Activated T-helper 1 cell treated with anti-CD3 and anti-CD28 coated beads, Interleukin-12 subunit alpha, Interleukin-12 subunit beta, Interleukin-2, Interleukin-4 antibody, amounts not matched to agents 30 ng/mL and 10 ng/mL and 1 ng/mL, durations not matched to agents 14 hours and 24 hours and 36 hours (primary cell): Measurements from ENCODE around the gene TRIM38. TPM values are rescaled to one million over a fixed set of nuclear protein-coding genes. Genes with fewer than 3 reads are reported as not detected.
A peak's percentile ranks its signal among the peaks of the same experiment; 100 is the strongest.

Experiments used
- DNase-seq: peaks from one replicate; pipeline ENCODE4 v3.0.0; 2021; ENCODE audit warnings: low spot score
- H3K27ac Mint-ChIP-seq: one replicate; pipeline ENCODE4 v1.8.0; 2021; ENCODE audit warnings: mild to moderate bottlenecking, mixed read lengths
- H3K27me3 Mint-ChIP-seq: one replicate; pipeline ENCODE4 v1.8.0; 2022; ENCODE audit warnings: mild to moderate bottlenecking, moderate library complexity, mixed read lengths; ENCODE audit not compliant: insufficient read depth
- H3K36me3 Mint-ChIP-seq: one replicate; pipeline ENCODE4 v1.8.0; 2021; ENCODE audit warnings: low read depth, mixed read lengths
- H3K4me1 Mint-ChIP-seq: one replicate; pipeline ENCODE4 v1.8.0; 2021; ENCODE audit warnings: low read depth, mixed read lengths
- H3K4me3 Mint-ChIP-seq: one replicate; pipeline ENCODE4 v1.8.0; 2021; ENCODE audit warnings: mild to moderate bottlenecking, moderate library complexity, mixed read lengths
- H3K9me3 Mint-ChIP-seq: one replicate; pipeline ENCODE4 v1.8.0; 2021; ENCODE audit warnings: mixed read lengths
- intact Hi-C: fragments of 100-400 bp; cut with micrococcal nuclease; formaldehyde crosslinking; loops from one replicate; pipeline ENCODE4 v1.15.1; 2024
- total RNA-seq: library from RNA; stranded (reverse); gene quantifications from 2 replicates; pipeline ENCODE4 v1.2.3, GENCODE V29; 2022

Gene TRIM38
- total RNA-seq, 1 donor from 2014 or later, result 24.5 TPM

GRCh38 chr6:25961619-25962148, 918 bp upstream of the TRIM38 start:
- intact Hi-C loops, result loop anchor here (1.0 to 10.0 kb wide), 11 partner anchors 15 to 1027 kb away; partner anchors contain the start of gene RIPOR2
- H3K36me3 Mint-ChIP-seq, result peaks cover 37% of the 10 kb centered on the region
- no peaks in the 10 kb centered on the region for H3K27me3 Mint-ChIP-seq
- no peak for DNase-seq
- peaks cover 83% of the 10 kb centered on the region for H3K4me1 Mint-ChIP-seq
- peaks cover 28% of the 10 kb centered on the region for H3K9me3 Mint-ChIP-seq
- peak overlapping the region; percentile 94 for H3K4me3 Mint-ChIP-seq
- H3K27ac Mint-ChIP-seq, result peak overlapping the region; percentile 95

GRCh38 chr6:25963426-25964123, 973 bp downstream of the TRIM38 start:
- H3K9me3 Mint-ChIP-seq, result peaks cover 24% of the 10 kb centered on the region
- peaks cover 54% of the 10 kb centered on the region for H3K36me3 Mint-ChIP-seq
- peak overlapping the region; percentile 94 for H3K4me3 Mint-ChIP-seq
- peaks cover 90% of the 10 kb centered on the region for H3K4me1 Mint-ChIP-seq
- H3K27ac Mint-ChIP-seq, result peak overlapping the region; percentile 83
- DNase-seq, result no peak
- no peaks in the 10 kb centered on the region for H3K27me3 Mint-ChIP-seq
- intact Hi-C loops, result loop anchor here (2.0 to 10.0 kb wide), 7 partner anchors 13 to 1029 kb away; partner anchors contain the start of gene RIPOR2

- Mint-ChIP-seq H3K27ac (no peak overlapping the region), H3K27me3 (no peaks in the 10 kb centered on the region), H3K36me3 (peaks cover 58% of the 10 kb centered on the region), H3K4me3 (peak overlapping the region; percentile 86), H3K9me3 (peaks cover 12% of the 10 kb centered on the region), H3K4me1 (peaks cover 86% of the 10 kb centered on the region)
- DNase-seq, result no peak
- intact Hi-C loops, result loop anchor here (10.0 kb wide), 1 partner anchor 1030 kb away; the partner anchor contains the start of gene RIPOR2
These were observed 2.5 kb downstream of the TRIM38 start for GRCh38 chr6:25965058-25965457.

GRCh38 chr6:25966711-25967110, 4.1 kb downstream of the TRIM38 start:
- no peaks in the 10 kb centered on the region for H3K27me3 Mint-ChIP-seq
- peak overlapping the region; percentile 60 for H3K27ac Mint-ChIP-seq
- peaks cover 86% of the 10 kb centered on the region for H3K4me1 Mint-ChIP-seq
- no peaks in the 10 kb centered on the region for H3K9me3 Mint-ChIP-seq
- peaks cover 63% of the 10 kb centered on the region for H3K36me3 Mint-ChIP-seq
- peak overlapping the region; percentile 78 for H3K4me3 Mint-ChIP-seq
- DNase-seq, result no peak
- intact Hi-C loops, result loop anchor here (1.0 to 10.0 kb wide), 2 partner anchors 10 to 1032 kb away; partner anchors contain the start of gene RIPOR2

- H3K27ac Mint-ChIP-seq, result no peak overlapping the region
- no peaks in the 10 kb centered on the region for H3K9me3 Mint-ChIP-seq
- peaks cover 86% of the 10 kb centered on the region for H3K4me1 Mint-ChIP-seq
- H3K27me3 Mint-ChIP-seq, result no peaks in the 10 kb centered on the region
- H3K36me3 Mint-ChIP-seq, result peaks cover 74% of the 10 kb centered on the region
- no peak overlapping the region for H3K4me3 Mint-ChIP-seq
- no peak for DNase-seq
- intact Hi-C loops, result loop anchor here (10.0 kb wide), 1 partner anchor 1034 kb away; the partner anchor contains the start of gene RIPOR2
These were observed 6.2 kb downstream of the TRIM38 start for GRCh38 chr6:25968769-25969168.

- peak overlapping the region; percentile 15 for H3K4me3 Mint-ChIP-seq
These were observed 8.7 kb downstream of the TRIM38 start for GRCh38 chr6:25971187-25971821.

GRCh38 chr6:25972128-25972527, 9.5 kb downstream of the TRIM38 start:
- H3K9me3 Mint-ChIP-seq, result no peaks in the 10 kb centered on the region
- H3K36me3 Mint-ChIP-seq, result peaks cover 77% of the 10 kb centered on the region
- peaks cover 74% of the 10 kb centered on the region for H3K4me1 Mint-ChIP-seq
- no peak overlapping the region for H3K4me3 Mint-ChIP-seq
- H3K27me3 Mint-ChIP-seq, result no peaks in the 10 kb centered on the region
- H3K27ac Mint-ChIP-seq, result no peak overlapping the region
- DNase-seq, result no peak
- intact Hi-C loops, result no loop called here

More at GRCh38 chr6:25971187-25971821, 8.7 kb downstream of the TRIM38 start:
- intact Hi-C loops, result no loop called here
- peak overlapping the region; percentile 69 for H3K27ac Mint-ChIP-seq
- no peaks in the 10 kb centered on the region for H3K9me3 Mint-ChIP-seq
- no peaks in the 10 kb centered on the region for H3K27me3 Mint-ChIP-seq
- DNase-seq, result no peak
- peaks cover 74% of the 10 kb centered on the region for H3K4me1 Mint-ChIP-seq
- peaks cover 78% of the 10 kb centered on the region for H3K36me3 Mint-ChIP-seq

- Mint-ChIP-seq H3K4me3 (no peak overlapping the region), H3K27me3 (no peaks in the 10 kb centered on the region), H3K27ac (no peak overlapping the region), H3K9me3 (no peaks in the 10 kb centered on the region), H3K36me3 (peaks cover 76% of the 10 kb centered on the region), H3K4me1 (peaks cover 74% of the 10 kb centered on the region)
- intact Hi-C loops, result no loop called here
- no peak for DNase-seq
These were observed 10.3 kb downstream of the TRIM38 start for GRCh38 chr6:25972902-25973301.

GRCh38 chr6:25973923-25974555, 11.4 kb downstream of the TRIM38 start:
- H3K4me3 Mint-ChIP-seq, result no peak overlapping the region
- H3K4me1 Mint-ChIP-seq, result peaks cover 63% of the 10 kb centered on the region
- no peaks in the 10 kb centered on the region for H3K27me3 Mint-ChIP-seq
- H3K27ac Mint-ChIP-seq, result no peak overlapping the region
- H3K36me3 Mint-ChIP-seq, result peaks cover 67% of the 10 kb centered on the region
- no peaks in the 10 kb centered on the region for H3K9me3 Mint-ChIP-seq
- intact Hi-C loops, result no loop called here
- DNase-seq, result no peak

GRCh38 chr6:25975923-25976560, 13.4 kb downstream of the TRIM38 start:
- H3K4me1 Mint-ChIP-seq, result peaks cover 54% of the 10 kb centered on the region

GRCh38 chr6:25980935-25981334, 18.3 kb downstream of the TRIM38 start:
- Mint-ChIP-seq H3K4me3 (no peak overlapping the region), H3K27ac (peak overlapping the region; percentile 29), H3K27me3 (no peaks in the 10 kb centered on the region), H3K4me1 (peaks cover 46% of the 10 kb centered on the region), H3K9me3 (no peaks in the 10 kb centered on the region), H3K36me3 (peaks cover 62% of the 10 kb centered on the region)
- DNase-seq, result no peak
- intact Hi-C loops, result no loop called here

More at GRCh38 chr6:25975923-25976560, 13.4 kb downstream of the TRIM38 start:
- Mint-ChIP-seq H3K27me3 (no peaks in the 10 kb centered on the region), H3K4me3 (no peak overlapping the region), H3K27ac (peak overlapping the region; percentile 58), H3K36me3 (peaks cover 63% of the 10 kb centered on the region), H3K9me3 (no peaks in the 10 kb centered on the region)
- no peak for DNase-seq
- intact Hi-C loops, result loop anchor here (1.0 to 2.0 kb wide), 2 partner anchors 9 to 13 kb away; partner anchors contain the start of gene TRIM38

- intact Hi-C loops, result no loop called here
- H3K27me3 Mint-ChIP-seq, result no peaks in the 10 kb centered on the region
- peak overlapping the region; percentile 32 for H3K27ac Mint-ChIP-seq
- peaks cover 58% of the 10 kb centered on the region for H3K36me3 Mint-ChIP-seq
- no peaks in the 10 kb centered on the region for H3K9me3 Mint-ChIP-seq
- H3K4me1 Mint-ChIP-seq, result peaks cover 38% of the 10 kb centered on the region
- H3K4me3 Mint-ChIP-seq, result no peak overlapping the region
- no peak for DNase-seq
These were observed 19.1 kb downstream of the TRIM38 start for GRCh38 chr6:25981568-25982263.
